Measurements from ENCODE around the gene TGOLN2.

DNA sequence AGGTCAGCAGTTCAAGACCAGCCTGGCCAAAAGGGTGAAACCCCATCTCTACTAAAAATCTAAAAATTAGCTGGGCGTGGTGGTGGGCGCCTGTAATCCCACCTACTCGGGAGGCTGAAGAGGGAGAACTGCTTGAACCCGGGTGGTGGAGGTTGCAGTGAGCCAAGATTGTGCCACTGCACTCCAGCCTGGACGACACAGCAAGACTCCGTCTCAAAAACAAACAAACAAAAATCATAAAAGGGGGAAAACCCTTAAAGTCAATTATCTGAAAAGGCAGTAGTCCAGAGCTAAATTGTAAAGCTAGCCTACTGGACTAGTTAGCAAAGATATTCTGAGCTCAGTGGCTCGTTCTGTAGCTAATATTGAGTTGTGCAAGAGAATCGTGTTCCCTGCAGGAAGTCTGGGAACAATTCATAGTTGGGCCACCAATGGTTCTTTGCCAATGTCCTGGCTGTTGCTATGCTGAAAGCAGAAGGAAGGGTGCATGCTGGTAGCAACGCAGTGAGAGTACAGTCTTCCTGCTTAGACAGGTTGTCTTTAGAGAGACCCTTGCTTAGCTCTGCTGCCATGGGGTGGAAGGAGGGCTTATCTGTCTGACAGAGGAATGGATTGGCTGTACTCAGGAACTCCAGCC lies 4.3 kb downstream of the TGOLN2 start:
- TF ChIP-seq, protein P1, sequence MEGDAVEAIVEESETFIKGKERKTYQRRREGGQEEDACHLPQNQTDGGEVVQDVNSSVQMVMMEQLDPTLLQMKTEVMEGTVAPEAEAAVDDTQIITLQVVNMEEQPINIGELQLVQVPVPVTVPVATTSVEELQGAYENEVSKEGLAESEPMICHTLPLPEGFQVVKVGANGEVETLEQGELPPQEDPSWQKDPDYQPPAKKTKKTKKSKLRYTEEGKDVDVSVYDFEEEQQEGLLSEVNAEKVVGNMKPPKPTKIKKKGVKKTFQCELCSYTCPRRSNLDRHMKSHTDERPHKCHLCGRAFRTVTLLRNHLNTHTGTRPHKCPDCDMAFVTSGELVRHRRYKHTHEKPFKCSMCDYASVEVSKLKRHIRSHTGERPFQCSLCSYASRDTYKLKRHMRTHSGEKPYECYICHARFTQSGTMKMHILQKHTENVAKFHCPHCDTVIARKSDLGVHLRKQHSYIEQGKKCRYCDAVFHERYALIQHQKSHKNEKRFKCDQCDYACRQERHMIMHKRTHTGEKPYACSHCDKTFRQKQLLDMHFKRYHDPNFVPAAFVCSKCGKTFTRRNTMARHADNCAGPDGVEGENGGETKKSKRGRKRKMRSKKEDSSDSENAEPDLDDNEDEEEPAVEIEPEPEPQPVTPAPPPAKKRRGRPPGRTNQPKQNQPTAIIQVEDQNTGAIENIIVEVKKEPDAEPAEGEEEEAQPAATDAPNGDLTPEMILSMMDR (IDR thresholded peaks at IDR 0.05; ENCODE audit: extremely low read depth in 1 of 2, insufficient read depth in 1 of 2, low read depth in 1 of 2, low read length in 2 of 2), result no peak
- TF ChIP-seq POLR2AphosphoS5 (IDR thresholded peaks at IDR 0.05; ENCODE audit: insufficient read depth, low read depth, low read length), result no peak

All from endothelial cell of umbilical vein (primary cell).